Activated T-cell treated with anti-CD3 and anti-CD28 coated beads, Interleukin-2, amount 50 U/mL, for 4 hours (primary cell): ENCODE measurements around the gene WFDC12. TPM values are rescaled to one million over a fixed set of nuclear protein-coding genes. Genes with fewer than 3 reads are reported as not detected.
A peak's percentile ranks its signal among the peaks of the same experiment; 100 is the strongest.

Source experiments
- ATAC-seq, 2 donors: fragments of 200-7000 bp; cut with Tn5 transposase; one replicate each; pipeline ENCODE4 v1.10.0; 2021
- DNase-seq: peaks from one replicate; pipeline ENCODE4 v3.0.0-alpha.2; 2020
- H3K27me3 Mint-ChIP-seq: one replicate; pipeline ENCODE4 v1.8.0; 2021; ENCODE audit warnings: low read depth, mixed read lengths
- H3K36me3 Mint-ChIP-seq: one replicate; pipeline ENCODE4 v1.8.0; 2022; ENCODE audit warnings: mixed read lengths; ENCODE audit not compliant: insufficient read depth
- H3K4me1 Mint-ChIP-seq: one replicate; pipeline ENCODE4 v1.8.0; 2021; ENCODE audit warnings: low read depth, mixed read lengths
- H3K4me3 Mint-ChIP-seq: one replicate; pipeline ENCODE4 v1.8.0; 2021; ENCODE audit warnings: mild to moderate bottlenecking, moderate library complexity, mixed read lengths
- H3K9me3 Mint-ChIP-seq: one replicate; pipeline ENCODE4 v1.8.0; 2021; ENCODE audit warnings: mixed read lengths
- total RNA-seq, 3 donors: library from RNA; stranded (reverse); gene quantifications; one replicate each; pipeline ENCODE4 v1.2.1, GENCODE V29; 2021

Gene WFDC12
- total RNA-seq, 3 donors from 2014 or later = not detected

GRCh38 chr20:45138561-45139300 is 14.5 kb upstream of the WFDC12 start:
- DNase-seq (peak; percentile 30), ATAC-seq (peak; percentile 38 to 63)
- H3K36me3 Mint-ChIP-seq = no peaks in the 10 kb centered on the region
- H3K9me3 Mint-ChIP-seq = no peaks in the 10 kb centered on the region
- H3K27me3 Mint-ChIP-seq = peaks cover 14% of the 10 kb centered on the region
- H3K4me3 Mint-ChIP-seq = no peak overlapping the region
- no peaks in the 10 kb centered on the region for H3K4me1 Mint-ChIP-seq

DNA sequence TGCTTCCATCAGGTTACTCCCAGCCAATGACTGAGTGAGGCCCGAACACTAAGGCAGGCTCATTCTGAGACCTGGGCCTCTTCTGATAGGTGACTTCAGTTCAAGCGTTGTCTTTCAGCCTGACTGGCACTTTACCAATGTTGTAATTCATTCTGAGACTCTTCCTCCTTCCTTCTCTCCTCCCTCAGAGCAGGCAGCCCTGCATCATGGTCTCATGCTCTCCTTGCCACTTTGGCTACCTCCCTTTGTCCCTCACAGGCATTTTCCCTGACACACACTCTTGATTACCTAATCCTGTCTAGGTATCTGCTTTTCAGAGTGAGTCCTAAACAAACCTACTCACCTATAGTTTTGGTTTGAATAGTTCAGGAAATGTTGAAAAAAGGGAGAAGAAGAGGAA is 12.6 kb upstream of the WFDC12 start:
- Mint-ChIP-seq H3K9me3 (no peaks in the 10 kb centered on the region), H3K36me3 (no peaks in the 10 kb centered on the region), H3K27me3 (peaks cover 19% of the 10 kb centered on the region), H3K4me3 (no peak overlapping the region), H3K4me1 (no peaks in the 10 kb centered on the region)
- DNase-seq (no peak), ATAC-seq (no peak)

DNA sequence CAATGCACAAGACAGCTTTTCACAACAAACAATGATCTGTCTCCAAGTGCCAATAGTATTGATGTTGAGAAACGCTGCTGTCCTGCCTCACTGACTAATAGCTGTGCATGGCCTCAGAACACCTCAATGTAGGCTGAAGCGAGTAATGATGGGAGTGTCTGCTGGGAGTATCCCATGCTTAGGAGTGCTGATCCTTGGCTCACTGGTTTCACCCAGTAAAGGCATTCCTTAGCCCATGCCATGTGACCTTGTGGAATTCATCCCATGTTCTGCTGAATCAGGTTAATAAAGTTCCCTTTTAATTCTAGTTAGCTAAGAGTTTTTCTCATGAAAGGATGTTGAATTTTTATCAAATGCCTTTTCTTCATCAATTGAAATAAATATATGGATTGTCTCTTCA is 3.8 kb upstream of the WFDC12 start:
- Mint-ChIP-seq H3K9me3 (no peaks in the 10 kb centered on the region), H3K4me1 (no peaks in the 10 kb centered on the region), H3K4me3 (no peak overlapping the region), H3K36me3 (no peaks in the 10 kb centered on the region), H3K27me3 (peaks cover 30% of the 10 kb centered on the region)
- no peak for ATAC-seq
- no peak for DNase-seq

DNA sequence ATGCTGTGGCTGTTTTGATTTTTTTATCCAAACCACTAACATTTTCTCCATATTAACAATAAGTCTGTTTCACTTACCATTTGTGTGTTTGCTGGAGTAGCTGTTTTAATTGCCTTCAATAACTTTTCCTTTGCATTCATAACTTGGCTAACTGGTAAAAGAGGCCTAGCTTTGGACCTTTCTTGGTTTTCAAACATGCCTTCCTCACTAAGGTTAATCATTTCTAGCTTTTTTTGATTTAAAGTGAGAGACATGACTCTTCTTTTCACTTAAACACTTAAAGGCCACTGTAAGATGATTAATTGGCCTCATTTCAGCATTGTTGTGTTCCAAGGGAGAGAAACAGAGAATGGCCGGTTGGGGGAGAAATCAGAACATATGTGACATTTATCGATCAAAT is 2.9 kb downstream of the WFDC12 start:
- H3K9me3 Mint-ChIP-seq = no peaks in the 10 kb centered on the region
- no peak for ATAC-seq
- DNase-seq = no peak
- H3K27me3 Mint-ChIP-seq = peaks cover 10% of the 10 kb centered on the region
- no peak overlapping the region for H3K4me3 Mint-ChIP-seq
- H3K36me3 Mint-ChIP-seq = no peaks in the 10 kb centered on the region
- H3K4me1 Mint-ChIP-seq = no peaks in the 10 kb centered on the region

DNA sequence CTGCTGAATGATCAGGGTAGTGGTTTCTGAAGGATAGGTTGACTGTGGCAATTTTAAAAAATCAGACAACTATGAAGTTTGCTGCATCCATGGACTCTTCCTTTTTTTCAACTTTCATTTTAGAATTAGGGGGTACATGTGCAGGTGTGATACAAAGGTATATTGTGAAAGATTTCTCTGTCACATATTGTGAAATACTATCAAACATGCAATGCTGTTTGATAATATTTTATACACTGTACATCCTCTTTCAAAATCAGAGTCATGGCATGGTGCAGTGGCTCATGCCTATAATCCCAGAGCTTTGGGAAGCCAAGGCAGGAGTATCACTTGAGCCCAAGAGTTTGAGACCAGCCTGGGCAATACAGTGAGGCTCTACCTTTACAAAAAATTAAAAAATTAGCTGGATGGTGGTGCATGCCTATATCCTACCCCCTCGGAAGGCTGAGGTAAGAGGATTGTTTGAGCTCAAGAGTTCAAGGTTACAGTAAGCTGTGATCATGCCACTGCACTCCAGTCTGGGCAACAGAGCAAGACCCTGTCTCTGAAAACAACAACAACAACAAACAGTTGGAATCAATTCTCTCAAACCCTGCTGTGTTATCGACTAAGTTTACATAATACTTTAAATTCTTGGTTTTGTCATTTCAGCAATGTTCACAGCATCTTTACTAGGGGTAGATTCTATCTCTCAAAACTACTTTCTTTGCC is 4.6 kb downstream of the WFDC12 start:
- H3K36me3 Mint-ChIP-seq = no peaks in the 10 kb centered on the region

DNA sequence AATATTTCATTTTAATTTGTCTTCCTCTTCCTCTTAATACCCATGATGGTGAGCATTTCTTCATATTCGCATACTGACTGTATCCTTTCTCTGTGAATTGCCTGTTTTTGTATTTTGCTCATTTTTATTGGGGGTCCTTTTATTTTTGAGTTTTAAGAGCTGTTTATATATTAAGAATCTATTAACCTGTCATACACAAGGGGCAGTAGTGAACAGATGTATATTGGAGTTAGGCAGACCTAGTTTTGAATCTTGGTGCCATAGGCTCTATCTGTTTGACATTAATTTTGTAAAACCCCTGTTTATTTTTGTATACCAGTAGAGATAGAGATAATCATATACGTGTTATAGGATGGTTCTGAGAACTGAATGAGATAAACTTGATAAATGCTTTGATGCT is 6.2 kb downstream of the WFDC12 start:
- Mint-ChIP-seq H3K4me3 (no peak overlapping the region), H3K4me1 (peaks cover 4% of the 10 kb centered on the region), H3K27me3 (peaks cover 11% of the 10 kb centered on the region), H3K36me3 (no peaks in the 10 kb centered on the region), H3K9me3 (no peaks in the 10 kb centered on the region)
- DNase-seq = no peak
- ATAC-seq = no peak

More for the DNA sequence above, 4.6 kb downstream of the WFDC12 start:
- H3K4me3 Mint-ChIP-seq = no peak overlapping the region
- H3K4me1 Mint-ChIP-seq = peaks cover 2% of the 10 kb centered on the region
- H3K27me3 Mint-ChIP-seq = peaks cover 8% of the 10 kb centered on the region
- no peak for ATAC-seq
- H3K9me3 Mint-ChIP-seq = no peaks in the 10 kb centered on the region
- DNase-seq = no peak

- DNase-seq (no peak), ATAC-seq (no peak)
- Mint-ChIP-seq H3K4me3 (no peak overlapping the region), H3K27me3 (peaks cover 9% of the 10 kb centered on the region), H3K9me3 (no peaks in the 10 kb centered on the region), H3K36me3 (no peaks in the 10 kb centered on the region), H3K4me1 (peaks cover 4% of the 10 kb centered on the region)
Measured at GRCh38 chr20:45117581-45117980, 6.7 kb downstream of the WFDC12 start.

DNA sequence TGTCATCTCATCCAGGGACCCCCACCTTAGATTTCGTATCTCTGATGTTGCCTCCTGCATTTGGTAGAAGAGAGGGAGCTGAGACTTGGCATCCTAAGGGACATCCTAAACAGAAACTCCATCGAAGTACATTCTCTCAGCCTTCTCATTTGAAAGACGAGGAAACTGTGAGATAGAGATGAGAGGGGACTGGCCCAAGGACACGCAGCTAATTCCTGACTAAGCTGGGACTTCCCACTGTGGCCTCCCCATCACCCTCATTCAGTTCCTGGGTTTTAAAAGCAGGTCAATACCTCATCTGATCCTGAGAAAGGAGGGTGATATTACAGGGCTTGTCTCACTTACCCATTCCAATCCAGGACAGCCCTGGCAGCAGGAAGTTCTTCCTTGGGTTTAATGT is 8.4 kb downstream of the WFDC12 start:
- ATAC-seq = no peak
- H3K9me3 Mint-ChIP-seq = no peaks in the 10 kb centered on the region
- DNase-seq = no peak
- H3K27me3 Mint-ChIP-seq = peaks cover 8% of the 10 kb centered on the region
- peaks cover 4% of the 10 kb centered on the region for H3K4me1 Mint-ChIP-seq
- H3K4me3 Mint-ChIP-seq = no peak overlapping the region
- H3K36me3 Mint-ChIP-seq = no peaks in the 10 kb centered on the region

- no peaks in the 10 kb centered on the region for H3K36me3 Mint-ChIP-seq
- DNase-seq = no peak
- no peaks in the 10 kb centered on the region for H3K9me3 Mint-ChIP-seq
- peaks cover 4% of the 10 kb centered on the region for H3K4me1 Mint-ChIP-seq
- peaks cover 8% of the 10 kb centered on the region for H3K27me3 Mint-ChIP-seq
- H3K4me3 Mint-ChIP-seq = no peak overlapping the region
- ATAC-seq = no peak
Measured at GRCh38 chr20:45115386-45115774, 8.9 kb downstream of the WFDC12 start.

DNA sequence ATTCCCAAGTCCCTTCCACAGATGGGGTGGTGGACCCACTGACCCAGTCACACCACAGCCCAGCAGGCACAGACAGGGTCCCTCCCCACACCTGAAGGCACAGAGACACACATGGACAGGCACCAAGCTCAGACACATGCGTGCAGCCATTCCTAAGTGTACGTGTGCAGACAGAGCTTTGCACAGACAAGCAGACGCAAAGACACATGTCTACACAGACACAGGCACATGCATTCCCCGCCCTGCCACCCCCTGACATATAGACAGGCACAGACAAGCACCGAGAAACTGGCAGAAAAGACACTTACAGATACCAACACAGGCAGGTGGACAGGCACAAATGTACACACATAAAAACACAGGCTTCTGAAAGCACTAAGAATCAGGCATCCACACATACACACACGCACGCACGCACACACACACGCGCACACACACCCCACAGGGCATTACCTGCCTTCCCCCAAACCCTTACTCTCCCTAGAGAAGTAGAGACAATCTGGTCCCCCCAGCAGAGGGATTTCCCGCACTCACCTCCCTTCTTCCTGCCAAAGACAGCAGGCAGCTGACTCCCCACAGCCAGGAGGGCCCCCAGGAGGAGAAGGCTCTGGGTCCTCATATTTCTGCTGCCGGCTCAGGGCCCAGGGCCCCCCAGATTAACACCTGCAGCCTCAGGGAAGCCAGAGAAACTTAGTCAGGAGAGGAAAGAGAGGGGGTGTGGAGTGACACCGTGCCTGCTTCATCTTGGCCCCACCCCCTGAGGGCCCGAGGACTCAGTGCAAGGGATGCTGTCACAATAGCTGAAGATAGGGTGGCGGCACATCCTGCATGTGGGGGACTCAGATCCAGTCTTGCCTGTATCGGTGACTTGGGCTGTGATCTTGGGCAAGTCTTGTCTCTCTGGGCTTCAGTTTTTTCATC is 9.5 kb downstream of the WFDC12 start, which contains the start of gene WFDC5:
TSS of gene WFDC5 (minus strand) at position 710 of the 921 bp plus-strand sequence. CDS start at position 619, 91 bp downstream.
- ATAC-seq (peak; percentile 75 to 78), DNase-seq (no peak)
- H3K9me3 Mint-ChIP-seq = no peaks in the 10 kb centered on the region

GRCh38 chr20:45113865-45114264 is 10.4 kb downstream of the WFDC12 start:
- Mint-ChIP-seq H3K4me3 (no peak overlapping the region), H3K4me1 (peaks cover 4% of the 10 kb centered on the region)
- no peak for ATAC-seq

More for the DNA sequence above, 9.5 kb downstream of the WFDC12 start, which contains the start of gene WFDC5:
- Mint-ChIP-seq H3K36me3 (no peaks in the 10 kb centered on the region), H3K4me3 (no peak within 1 kb of the TSS), H3K4me1 (peaks cover 4% of the 10 kb centered on the region), H3K27me3 (peaks cover 8% of the 10 kb centered on the region)

GRCh38 chr20:45112754-45113153 is 11.5 kb downstream of the WFDC12 start:
- Mint-ChIP-seq H3K4me1 (peaks cover 4% of the 10 kb centered on the region), H3K36me3 (no peaks in the 10 kb centered on the region), H3K4me3 (no peak overlapping the region), H3K27me3 (peaks cover 8% of the 10 kb centered on the region), H3K9me3 (no peaks in the 10 kb centered on the region)
- no peak for DNase-seq
- ATAC-seq = no peak

More at GRCh38 chr20:45113865-45114264, 10.4 kb downstream of the WFDC12 start:
- DNase-seq = no peak
- no peaks in the 10 kb centered on the region for H3K9me3 Mint-ChIP-seq
- no peaks in the 10 kb centered on the region for H3K36me3 Mint-ChIP-seq
- peaks cover 7% of the 10 kb centered on the region for H3K27me3 Mint-ChIP-seq

DNA sequence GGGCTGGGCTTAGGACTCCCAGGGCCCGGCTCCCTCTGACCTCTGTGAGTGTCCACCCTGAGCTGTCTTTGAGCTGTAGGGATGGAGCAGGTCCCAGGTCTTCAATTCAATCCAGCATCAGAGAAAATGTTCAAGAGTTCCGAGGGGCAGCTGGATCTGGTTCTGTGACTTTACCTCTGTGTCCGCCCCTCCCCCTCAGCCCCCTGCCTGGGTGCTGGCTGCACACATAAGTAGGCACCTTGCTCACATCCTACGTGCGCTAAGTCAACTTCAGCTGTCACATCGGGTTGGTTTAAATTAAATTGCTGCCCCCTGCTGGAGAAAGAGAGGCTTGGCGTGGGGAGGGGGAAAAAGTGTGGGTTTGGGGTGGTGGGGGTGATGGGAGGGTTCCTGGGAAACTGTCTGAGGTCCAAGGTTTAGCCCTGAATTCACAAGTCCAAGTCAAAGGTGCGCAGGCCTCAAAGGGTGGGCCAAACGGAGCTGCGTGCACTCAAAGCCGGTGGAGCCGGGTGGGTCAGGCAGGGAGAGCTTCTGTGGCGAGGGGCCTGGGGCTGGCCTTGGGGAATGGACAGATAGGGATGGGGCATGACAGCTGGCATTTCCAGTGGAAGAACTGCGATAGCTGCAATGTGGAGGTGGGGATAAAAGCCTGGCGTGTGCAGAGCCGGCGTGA is 12.3 kb downstream of the WFDC12 start:
- Mint-ChIP-seq H3K27me3 (peaks cover 11% of the 10 kb centered on the region), H3K4me1 (peaks cover 4% of the 10 kb centered on the region), H3K36me3 (no peaks in the 10 kb centered on the region), H3K4me3 (no peak overlapping the region), H3K9me3 (no peaks in the 10 kb centered on the region)
- ATAC-seq (peak in 1 of 2 donors; percentile 6), DNase-seq (no peak)

GRCh38 chr20:45111285-45111684 is 13.0 kb downstream of the WFDC12 start:
- Mint-ChIP-seq H3K9me3 (no peaks in the 10 kb centered on the region), H3K4me1 (peaks cover 4% of the 10 kb centered on the region), H3K4me3 (no peak overlapping the region), H3K36me3 (no peaks in the 10 kb centered on the region), H3K27me3 (peaks cover 14% of the 10 kb centered on the region)
- no peak for DNase-seq
- ATAC-seq = no peak
